Uterus (tissue), 4 donors: Measurements from ENCODE around the gene RPS15. TPM values are rescaled to one million over a fixed set of nuclear protein-coding genes. Genes with fewer than 3 reads are reported as not detected.

Source experiments
- DNase-seq, 2 donors: peaks; one replicate each; pipeline ENCODE4 v3.0.0-alpha.2; 2019 to 2020
- H3K27ac ChIP-seq, 2 donors: fragments of 200-600 bp; sonication (generic); 1 replicate in 1 of 2; 2 replicates in 1 of 2; pipeline ENCODE4 v1.5.1; 2016 to 2018
- H3K27me3 ChIP-seq, 2 donors: fragments of 200-600 bp; sonication (generic); one replicate each; pipeline ENCODE4 v1.5.1; 2018 to 2019; ENCODE audit warnings: control low read depth in 1 of 2
- H3K36me3 ChIP-seq, 2 donors: fragments of 200-600 bp; sonication (generic); one replicate each; pipeline ENCODE4 v1.5.1; 2019; ENCODE audit warnings: control low read depth in 1 of 2
- H3K4me1 ChIP-seq, 2 donors: fragments of 200-600 bp; sonication (generic); one replicate each; pipeline ENCODE4 v1.5.1; 2018 to 2019; ENCODE audit warnings: control low read depth in 1 of 2
- H3K4me3 ChIP-seq, 2 donors: fragments of 200-600 bp; sonication (generic); 1 replicate in 1 of 2; 2 replicates in 1 of 2; pipeline ENCODE4 v1.5.1; 2018 to 2019; ENCODE audit warnings: mild to moderate bottlenecking in 1 of 2
- H3K9me3 ChIP-seq, 2 donors: fragments of 200-600 bp; sonication (generic); one replicate each; pipeline ENCODE4 v1.5.1; 2019; ENCODE audit warnings: control low read depth in 1 of 2
- POLR2A ChIP-seq, 2 donors: fragments of 450-650 bp; IDR thresholded peaks; one replicate each; pipeline ENCODE4 v1.6.1; 2016; ENCODE audit warnings: antibody characterized with exemption in 2 of 2, mild to moderate bottlenecking in 1 of 2, moderate library complexity in 1 of 2
- intact Hi-C: fragments of 100-400 bp; cut with DNase I; formaldehyde crosslinking; loops from one replicate; pipeline ENCODE4 v1.15.1; 2023; ENCODE audit warnings: low total_unique reads
- total RNA-seq, 4 donors: library from RNA; depleted of rRNA in 3 of 4; stranded (reverse); fragments of >200 nt in 3 of 4; gene quantifications; one replicate each; pipeline versions ENCODE4 v1.1.0 to v1.2.4, GENCODE V29; 2014 to 2023
- TF ChIP-seq, protein P1 (sequence below), 4 experiments: fragments of 200-600 bp in 2 of 4; fragments of 450-650 bp in 2 of 4; sonication (generic) in 2 of 4; IDR thresholded peaks; one replicate each; pipeline ENCODE4 v1.5.1; 2016 to 2019; ENCODE audit warnings: antibody characterized with exemption in 4 of 4, mild to moderate bottlenecking in 2 of 4, moderate library complexity in 1 of 4
- donor health status: DM: yes; HTN: yes; CAD: no.

RPS15 gene
- total RNA-seq, 4 donors from 2014 or later: 648 to 5,728 (median 1,854) TPM

DNA sequence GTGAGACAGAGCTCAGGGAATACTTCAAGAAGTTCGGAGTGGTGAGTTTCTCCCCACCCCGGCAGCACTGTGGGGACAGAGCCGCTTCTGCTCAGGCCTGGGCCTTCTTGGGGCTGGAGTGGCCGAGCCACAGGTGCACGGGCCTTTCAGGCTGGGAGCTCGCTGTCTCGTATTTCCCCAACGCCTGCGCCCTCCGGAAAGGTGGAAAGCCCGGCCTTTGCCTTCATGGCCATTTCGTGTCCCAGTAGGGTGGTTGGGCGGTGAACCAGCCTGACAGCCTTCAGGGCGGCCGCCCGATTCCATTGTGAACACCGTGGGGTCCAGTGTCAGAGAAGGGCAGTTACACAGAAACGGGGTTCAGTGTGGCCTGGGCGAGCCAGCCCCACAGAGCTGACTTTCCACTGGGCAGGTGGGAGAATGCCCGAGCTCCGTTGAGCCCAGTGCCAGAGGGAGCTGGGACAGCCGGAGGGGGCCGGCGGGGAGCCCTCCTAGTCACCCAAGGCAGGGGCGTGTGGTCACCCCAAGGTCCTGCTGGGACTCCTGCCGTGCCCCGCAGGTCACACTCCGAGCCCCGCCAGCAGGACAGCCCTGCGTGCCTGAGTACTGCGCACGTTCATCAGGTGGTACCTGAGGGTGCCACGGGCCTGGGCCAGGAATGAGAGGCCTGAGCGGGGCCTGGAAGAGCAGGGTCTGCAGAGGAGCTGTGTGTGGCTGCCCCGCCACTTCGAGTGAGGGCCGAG lies 16.8 kb upstream of the RPS15 start:
- DNase-seq: no peak
- Histone ChIP-seq H3K4me1 (peaks cover 9 to 22% of the 10 kb centered on the region in 2 donors), H3K27ac (no peak overlapping the region), H3K9me3 (no peaks in the 10 kb centered on the region), H3K36me3 (no peaks in the 10 kb centered on the region), H3K27me3 (no peaks in the 10 kb centered on the region), H3K4me3 (no peak overlapping the region)
- intact Hi-C loops: no loop called here
- TF ChIP-seq, protein P1, sequence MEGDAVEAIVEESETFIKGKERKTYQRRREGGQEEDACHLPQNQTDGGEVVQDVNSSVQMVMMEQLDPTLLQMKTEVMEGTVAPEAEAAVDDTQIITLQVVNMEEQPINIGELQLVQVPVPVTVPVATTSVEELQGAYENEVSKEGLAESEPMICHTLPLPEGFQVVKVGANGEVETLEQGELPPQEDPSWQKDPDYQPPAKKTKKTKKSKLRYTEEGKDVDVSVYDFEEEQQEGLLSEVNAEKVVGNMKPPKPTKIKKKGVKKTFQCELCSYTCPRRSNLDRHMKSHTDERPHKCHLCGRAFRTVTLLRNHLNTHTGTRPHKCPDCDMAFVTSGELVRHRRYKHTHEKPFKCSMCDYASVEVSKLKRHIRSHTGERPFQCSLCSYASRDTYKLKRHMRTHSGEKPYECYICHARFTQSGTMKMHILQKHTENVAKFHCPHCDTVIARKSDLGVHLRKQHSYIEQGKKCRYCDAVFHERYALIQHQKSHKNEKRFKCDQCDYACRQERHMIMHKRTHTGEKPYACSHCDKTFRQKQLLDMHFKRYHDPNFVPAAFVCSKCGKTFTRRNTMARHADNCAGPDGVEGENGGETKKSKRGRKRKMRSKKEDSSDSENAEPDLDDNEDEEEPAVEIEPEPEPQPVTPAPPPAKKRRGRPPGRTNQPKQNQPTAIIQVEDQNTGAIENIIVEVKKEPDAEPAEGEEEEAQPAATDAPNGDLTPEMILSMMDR (IDR thresholded peaks at IDR 0.05): no peak
- no peak for TF ChIP-seq POLR2A (IDR thresholded peaks at IDR 0.05)

DNA sequence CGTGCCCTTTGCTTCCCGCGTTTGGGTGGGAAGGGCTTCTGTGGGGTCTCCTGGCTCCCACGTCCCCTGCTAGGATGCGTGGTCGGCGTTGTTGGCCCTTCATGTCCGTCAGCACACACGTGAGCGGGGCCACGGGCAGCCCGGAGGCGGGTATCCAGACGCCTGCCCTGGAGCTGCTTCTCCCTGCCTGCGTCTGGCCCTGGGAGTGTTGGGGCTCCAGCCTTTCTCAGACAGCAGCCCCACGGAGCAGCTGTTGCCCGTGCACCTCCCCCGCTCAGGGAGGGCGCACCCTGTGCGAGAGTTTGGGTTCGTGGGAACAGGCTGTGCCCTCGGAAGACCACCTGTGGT lies 16.3 kb upstream of the RPS15 start:
- intact Hi-C loops: no loop called here
- H3K27ac ChIP-seq: peak overlapping the region; percentile 3 to 24
- no peak overlapping the region for H3K4me3 ChIP-seq
- no peaks in the 10 kb centered on the region for H3K27me3 ChIP-seq
- TF ChIP-seq POLR2A (IDR thresholded peaks at IDR 0.05): no peak
- TF ChIP-seq, protein P1 (IDR thresholded peaks at IDR 0.05): no peak
- no peaks in the 10 kb centered on the region for H3K36me3 ChIP-seq
- DNase-seq: no peak
- peaks cover 6 to 16% of the 10 kb centered on the region in 2 donors for H3K4me1 ChIP-seq
- no peaks in the 10 kb centered on the region for H3K9me3 ChIP-seq

DNA sequence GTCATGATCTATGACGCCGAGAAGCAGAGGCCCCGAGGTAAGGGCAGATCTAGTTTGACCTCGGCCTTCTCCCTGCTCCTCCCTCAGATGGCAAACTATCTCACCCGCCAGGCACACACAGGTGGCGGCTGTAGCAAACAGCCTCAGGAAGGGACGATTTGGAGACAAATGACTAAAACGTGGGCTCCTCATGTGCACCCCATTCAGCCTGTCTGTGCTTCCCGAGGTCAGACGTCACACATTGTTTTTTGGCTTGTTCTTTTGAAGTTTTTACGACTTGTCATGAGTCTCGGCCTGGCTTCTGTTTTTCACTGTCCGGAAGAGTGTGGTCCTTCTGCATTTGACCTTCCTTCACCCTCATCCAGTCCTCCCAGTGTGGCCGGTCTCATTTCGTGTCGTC lies 15.8 kb upstream of the RPS15 start:
- Histone ChIP-seq H3K4me3 (no peak overlapping the region), H3K4me1 (peaks cover 6 to 12% of the 10 kb centered on the region in 2 donors), H3K9me3 (no peaks in the 10 kb centered on the region), H3K27me3 (no peaks in the 10 kb centered on the region), H3K27ac (peak overlapping the region; percentile 3 to 24), H3K36me3 (no peaks in the 10 kb centered on the region)
- no peak for DNase-seq
- intact Hi-C loops: no loop called here
- TF ChIP-seq, protein P1 (IDR thresholded peaks at IDR 0.05): no peak
- no peak for TF ChIP-seq POLR2A (IDR thresholded peaks at IDR 0.05)

DNA sequence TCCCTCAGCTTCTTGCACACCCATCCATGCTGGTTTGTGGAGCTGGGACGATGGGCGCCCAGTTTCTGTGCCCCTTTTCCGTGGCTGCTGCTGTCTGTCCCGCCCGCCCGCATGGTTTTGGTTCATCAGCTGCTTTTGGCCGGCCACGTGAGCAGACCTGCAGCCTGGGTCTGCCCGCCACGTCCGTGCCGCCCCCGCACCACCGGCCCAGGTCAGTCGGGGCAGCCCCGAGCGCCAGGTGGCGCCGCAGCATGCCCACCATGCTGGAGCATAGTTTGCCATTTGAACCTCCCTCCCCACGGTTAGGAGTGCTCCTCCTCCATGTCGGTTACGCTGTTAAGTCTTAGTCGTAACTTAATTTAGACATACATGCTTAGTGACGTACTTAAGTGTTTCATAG lies 15.3 kb upstream of the RPS15 start:
- no peaks in the 10 kb centered on the region for H3K9me3 ChIP-seq
- no peak for TF ChIP-seq POLR2A (IDR thresholded peaks at IDR 0.05)
- TF ChIP-seq, protein P1 (IDR thresholded peaks at IDR 0.05): no peak
- no peak for DNase-seq
- H3K4me1 ChIP-seq: peaks cover 6% of the 10 kb centered on the region in 2 donors
- intact Hi-C loops: no loop called here
- no peaks in the 10 kb centered on the region for H3K27me3 ChIP-seq
- H3K4me3 ChIP-seq: no peak overlapping the region
- peak overlapping the region; percentile 3 to 24 for H3K27ac ChIP-seq
- H3K36me3 ChIP-seq: no peaks in the 10 kb centered on the region

DNA sequence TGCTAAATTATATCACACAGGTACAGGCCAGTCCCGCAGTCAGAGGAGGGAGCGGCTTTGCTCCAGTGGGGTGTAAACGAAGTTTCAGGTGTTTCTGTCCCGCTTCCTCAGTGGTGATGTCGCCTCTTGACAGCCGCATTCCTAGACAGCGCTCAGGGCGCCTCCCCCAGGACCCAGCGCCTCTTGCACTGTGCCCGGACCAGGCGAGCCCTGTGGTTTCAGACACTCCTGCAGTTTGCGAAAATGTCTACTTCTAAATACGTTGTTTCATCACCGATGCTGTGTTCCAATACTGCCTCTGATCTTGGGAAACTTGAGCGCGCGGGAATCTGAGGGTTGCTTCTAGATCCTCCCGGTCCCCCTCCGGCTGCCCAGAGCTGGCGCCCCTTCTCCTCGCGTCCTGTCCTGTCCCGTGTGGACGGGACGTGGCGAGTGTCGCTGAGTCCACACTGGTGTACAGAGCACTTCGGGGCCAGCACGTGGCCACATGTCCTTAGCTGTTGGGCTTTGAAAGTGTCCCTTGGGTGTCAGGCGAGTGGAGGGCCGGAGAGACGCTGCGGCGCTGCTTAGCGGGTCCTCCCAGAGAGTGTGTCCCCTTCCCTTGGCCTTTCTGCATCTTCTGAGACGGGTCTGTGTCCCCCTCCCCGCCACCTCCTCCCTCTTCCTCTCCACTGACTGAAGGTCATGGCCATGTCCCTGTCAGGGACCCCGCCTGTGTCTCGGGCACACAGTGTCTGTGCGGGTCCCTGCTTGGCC lies 14.6 kb upstream of the RPS15 start:
- no peaks in the 10 kb centered on the region for H3K36me3 ChIP-seq
- H3K27me3 ChIP-seq: no peaks in the 10 kb centered on the region
- intact Hi-C loops: no loop called here
- DNase-seq: no peak
- peaks cover 0 to 6% of the 10 kb centered on the region in 2 donors for H3K4me1 ChIP-seq
- no peaks in the 10 kb centered on the region for H3K9me3 ChIP-seq
- H3K27ac ChIP-seq: no peak overlapping the region
- TF ChIP-seq, protein P1 (IDR thresholded peaks at IDR 0.05): no peak
- no peak for TF ChIP-seq POLR2A (IDR thresholded peaks at IDR 0.05)
- H3K4me3 ChIP-seq: no peak overlapping the region
